HG03196 (cell line): ENCODE data around the gene ANKRD6.

Experiments
- ATAC-seq: cut with Tn5 transposase; IDR thresholded peaks from one replicate; pipeline ENCODE4 v1.9.1; 2021; ENCODE audit not compliant: unreplicated experiment

ANKRD6 gene

DNA sequence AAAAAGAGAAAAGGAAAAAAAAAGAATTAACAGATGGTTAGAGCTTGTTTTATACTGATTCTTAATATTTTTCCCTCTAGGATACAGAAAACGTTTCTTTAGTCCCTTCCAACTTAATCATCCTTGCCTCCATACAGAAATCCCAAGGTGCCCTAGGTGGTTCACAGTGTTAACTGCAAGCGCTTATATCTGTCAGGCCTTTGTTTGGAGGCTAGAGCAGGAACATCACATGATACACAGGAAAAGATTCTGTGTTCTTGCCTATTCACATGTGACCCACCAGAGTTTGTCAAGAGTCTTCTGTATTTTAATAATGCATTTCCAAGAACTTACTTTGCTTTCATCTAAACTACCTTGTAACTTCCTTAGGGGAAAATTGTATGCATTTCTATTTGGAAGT is 31.3 kb downstream of the ANKRD6 start:
- no peak for ATAC-seq

GRCh38 chr6:89467437-89467836 is 34.5 kb downstream of the ANKRD6 start:
- no peak for ATAC-seq

GRCh38 chr6:89468998-89469397 is 36.0 kb downstream of the ANKRD6 start:
- ATAC-seq = no peak

- no peak for ATAC-seq
Measured at GRCh38 chr6:89471287-89471867, 38.4 kb downstream of the ANKRD6 start.

- no peak for ATAC-seq
Measured at GRCh38 chr6:89475101-89475500, 42.1 kb downstream of the ANKRD6 start.

DNA sequence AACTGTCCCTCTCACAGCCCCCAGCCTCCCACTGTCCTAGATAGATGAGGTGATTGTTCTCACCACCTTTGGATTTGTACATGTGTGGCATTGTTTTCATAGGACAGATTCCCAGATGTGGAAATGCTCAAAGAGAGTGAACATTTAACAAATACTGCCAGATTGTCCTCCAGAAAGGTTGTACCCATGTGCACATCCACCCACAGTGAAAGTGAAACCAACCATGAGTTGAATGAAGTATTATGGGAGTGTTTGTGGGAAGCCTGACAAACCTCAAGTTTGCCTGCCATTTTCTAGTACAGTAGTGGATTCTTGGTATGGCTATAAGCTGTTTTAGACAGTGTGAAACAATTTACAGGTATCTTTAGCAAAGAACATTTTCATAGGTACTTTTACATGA is 42.7 kb downstream of the ANKRD6 start:
- ATAC-seq = no peak

DNA sequence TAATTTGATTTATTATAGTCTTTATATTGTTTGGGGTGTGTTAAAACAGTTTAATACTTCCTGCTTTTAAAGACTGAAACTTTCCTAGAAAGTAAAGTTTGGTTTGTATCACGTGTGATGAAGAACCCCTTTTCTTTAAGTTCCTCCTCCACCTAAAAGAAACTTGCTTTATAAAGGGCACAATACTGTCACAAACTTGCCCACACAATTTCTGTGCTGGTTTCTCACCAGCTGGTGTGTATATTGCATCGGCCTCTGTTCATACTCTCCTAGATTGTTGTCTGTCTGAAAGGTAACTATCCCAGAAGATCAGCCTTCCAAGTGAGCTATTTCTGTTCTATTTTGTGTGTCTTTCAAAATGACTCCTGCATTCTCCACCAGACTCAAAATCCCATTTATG is 46.9 kb downstream of the ANKRD6 start:
- no peak for ATAC-seq

DNA sequence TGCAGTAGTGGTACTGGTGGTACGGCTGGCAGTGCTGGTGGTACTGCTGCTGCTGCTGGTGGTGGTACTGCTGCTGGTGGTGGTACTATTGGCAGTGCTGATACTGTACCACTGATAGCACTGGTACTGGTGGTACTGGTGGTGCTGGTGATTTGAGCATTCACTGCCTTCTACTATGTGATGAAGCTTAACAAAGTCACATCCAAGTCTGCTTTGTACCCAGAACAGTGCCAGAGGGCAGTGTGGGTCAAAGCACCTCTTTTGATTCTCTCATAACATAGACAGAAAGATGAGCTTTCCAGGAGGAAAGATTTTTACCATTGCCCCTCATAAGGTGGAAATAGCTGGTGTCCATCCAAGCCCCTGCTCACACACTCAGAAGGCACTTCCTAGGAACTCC is 48.7 kb downstream of the ANKRD6 start:
- ATAC-seq = no peak

DNA sequence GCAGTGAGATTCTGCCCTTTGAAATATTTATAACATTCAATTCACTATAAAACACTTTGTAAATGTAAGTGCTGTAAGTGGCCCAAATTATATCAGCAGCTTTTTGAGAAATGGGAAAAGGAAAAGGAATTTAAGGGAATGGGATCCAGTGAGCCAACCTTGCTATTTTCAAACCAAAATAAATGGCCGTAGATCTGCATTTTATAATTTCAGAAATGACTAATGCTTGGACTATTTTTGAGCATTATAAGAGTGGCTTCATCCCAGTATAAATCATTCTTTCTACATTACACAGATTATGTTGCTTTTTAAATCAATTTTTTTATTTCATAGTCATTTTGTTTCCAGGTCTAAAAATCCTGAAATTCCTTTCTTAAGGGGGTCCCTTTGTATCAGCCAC is 49.2 kb downstream of the ANKRD6 start:
- ATAC-seq = no peak

DNA sequence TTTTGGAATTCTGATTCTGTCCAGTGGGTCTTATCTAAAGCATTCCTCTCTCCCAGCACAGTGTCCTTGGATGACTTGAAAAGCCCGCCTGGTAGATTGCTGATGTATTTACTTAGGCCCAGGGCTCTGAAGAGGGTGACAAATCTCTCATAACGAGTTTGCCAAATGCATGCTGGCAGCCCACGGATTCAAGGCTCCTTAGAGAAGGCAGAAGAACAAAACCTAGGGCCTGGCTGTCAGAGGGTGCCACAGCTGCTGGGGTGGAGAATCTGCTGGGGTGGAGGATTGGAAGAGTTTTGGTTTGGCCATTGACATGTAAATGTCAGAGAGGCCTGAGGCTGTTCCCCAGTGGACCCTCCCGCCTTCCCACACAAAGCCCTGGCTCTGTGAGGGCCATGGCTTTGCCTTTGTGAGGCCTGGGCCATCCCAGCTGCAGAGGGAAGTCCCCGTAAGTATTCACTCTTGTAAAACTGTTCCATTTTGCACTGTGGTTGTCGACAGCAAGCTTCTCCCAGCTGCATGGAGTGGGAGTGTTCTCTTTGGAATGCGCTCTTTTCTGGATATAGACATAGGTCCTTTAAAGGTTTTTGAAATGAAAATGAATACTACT is 50.3 kb downstream of the ANKRD6 start:
- no peak for ATAC-seq

DNA sequence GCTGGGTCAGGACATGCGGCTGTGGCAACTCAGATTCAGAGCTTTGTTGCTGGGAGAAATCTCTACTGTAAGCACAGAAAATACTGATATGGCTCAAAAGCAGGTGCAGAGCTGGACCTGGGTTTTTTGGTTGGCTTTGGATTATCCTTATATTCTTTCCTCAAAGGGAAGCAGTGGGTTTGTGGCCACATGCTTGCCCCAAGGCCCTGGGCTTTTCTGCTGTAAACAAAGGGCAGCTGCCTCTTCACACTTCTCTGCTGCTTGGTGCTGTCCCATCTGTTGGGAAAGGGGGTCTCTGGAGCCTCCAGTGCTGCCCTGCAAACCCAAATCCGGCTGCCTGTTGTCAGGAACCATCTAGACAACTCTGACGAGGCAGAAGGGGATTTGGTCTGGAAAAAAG is 52.4 kb downstream of the ANKRD6 start:
- ATAC-seq = no peak

DNA sequence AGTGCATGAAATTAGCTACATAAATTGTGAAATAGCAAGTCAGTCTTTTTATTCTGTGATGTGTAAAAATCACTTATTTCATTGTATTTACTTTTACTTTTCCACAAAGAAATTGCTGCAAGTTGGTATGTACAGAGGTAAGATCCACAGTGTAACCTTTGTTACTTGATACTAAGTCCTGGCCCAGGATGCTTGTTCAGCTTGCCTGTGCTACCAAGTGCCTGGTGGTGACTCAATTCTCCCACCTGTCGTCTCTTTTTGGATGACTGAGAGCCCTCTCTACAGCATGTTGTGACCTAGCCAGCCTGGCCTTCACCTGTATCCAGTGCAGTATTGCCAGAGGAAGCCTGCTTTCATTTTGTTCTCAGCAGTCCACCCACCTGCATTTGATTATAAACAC is 54.9 kb downstream of the ANKRD6 start:
- no peak for ATAC-seq

DNA sequence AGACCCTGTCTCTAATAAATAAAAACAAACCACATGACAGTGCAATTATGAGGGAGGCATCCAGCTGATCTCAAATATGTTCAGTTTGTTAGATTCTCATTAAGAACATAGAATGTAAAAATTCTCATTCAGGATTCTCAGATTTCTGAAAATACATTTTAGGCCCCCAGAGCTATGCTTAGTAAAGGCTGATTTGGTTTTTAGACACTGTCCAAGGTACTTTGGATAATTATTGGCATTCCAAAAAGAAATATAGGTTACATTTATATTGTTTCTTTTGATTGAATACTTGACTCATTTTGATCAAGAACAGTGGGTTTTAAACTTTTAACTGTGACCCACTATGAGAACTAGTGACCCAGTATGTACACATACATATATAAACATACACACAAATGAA is 55.5 kb downstream of the ANKRD6 start:
- ATAC-seq = no peak

GRCh38 chr6:89489078-89489477 is 56.1 kb downstream of the ANKRD6 start:
- no peak for ATAC-seq

- ATAC-seq = no peak
Measured at GRCh38 chr6:89492025-89492640, 59.2 kb downstream of the ANKRD6 start.

- no peak for ATAC-seq
Measured at GRCh38 chr6:89494131-89494793, 61.3 kb downstream of the ANKRD6 start.

- ATAC-seq = no peak
Measured at GRCh38 chr6:89495961-89496535, 63.1 kb downstream of the ANKRD6 start.

GRCh38 chr6:89500611-89501010 is 67.7 kb downstream of the ANKRD6 start:
- ATAC-seq = no peak

GRCh38 chr6:89501222-89501621 is 68.3 kb downstream of the ANKRD6 start:
- ATAC-seq = no peak

- ATAC-seq = no peak
Measured at GRCh38 chr6:89501753-89502152, 68.8 kb downstream of the ANKRD6 start.

DNA sequence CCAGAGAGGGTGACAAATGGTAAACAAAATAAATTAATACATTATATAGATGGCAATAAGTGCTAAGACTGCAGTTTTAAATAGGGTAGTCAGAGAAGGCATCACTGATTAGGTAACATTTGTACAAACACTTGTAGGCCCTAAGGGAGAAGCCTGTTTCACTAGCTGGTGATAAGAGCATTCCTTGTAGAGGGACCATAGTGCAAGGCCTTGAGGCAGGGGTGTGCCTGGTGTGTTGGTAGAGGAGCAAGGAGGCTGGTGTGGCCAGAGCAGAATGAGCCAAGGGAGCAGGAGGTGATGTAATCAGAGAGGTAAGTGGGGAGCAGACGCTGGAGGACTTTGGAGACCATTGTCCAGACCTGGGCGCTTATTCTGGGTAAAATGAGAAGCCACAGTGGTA is 70.7 kb downstream of the ANKRD6 start:
- no peak for ATAC-seq

DNA sequence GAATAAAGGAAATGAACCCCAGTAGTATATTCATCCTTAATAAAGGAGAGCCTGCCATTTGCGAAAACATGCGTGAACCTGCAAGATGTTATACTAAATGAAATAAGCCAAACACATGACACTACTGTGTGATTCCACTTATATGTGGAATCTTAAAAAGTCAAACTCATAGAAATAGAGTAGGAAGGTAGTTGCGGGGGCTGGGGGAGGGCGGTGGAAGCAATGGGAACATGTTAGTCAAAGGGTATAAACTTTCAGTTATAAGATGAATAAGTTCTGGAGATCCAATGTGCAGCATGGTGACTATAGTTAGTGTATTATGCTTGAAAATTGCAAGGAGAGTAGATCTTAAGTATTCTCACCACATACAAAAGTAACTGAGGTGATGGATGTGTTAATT is 72.9 kb downstream of the ANKRD6 start:
- no peak for ATAC-seq
